ENCODE results near the gene ULK3.

ULK3 gene

DNA sequence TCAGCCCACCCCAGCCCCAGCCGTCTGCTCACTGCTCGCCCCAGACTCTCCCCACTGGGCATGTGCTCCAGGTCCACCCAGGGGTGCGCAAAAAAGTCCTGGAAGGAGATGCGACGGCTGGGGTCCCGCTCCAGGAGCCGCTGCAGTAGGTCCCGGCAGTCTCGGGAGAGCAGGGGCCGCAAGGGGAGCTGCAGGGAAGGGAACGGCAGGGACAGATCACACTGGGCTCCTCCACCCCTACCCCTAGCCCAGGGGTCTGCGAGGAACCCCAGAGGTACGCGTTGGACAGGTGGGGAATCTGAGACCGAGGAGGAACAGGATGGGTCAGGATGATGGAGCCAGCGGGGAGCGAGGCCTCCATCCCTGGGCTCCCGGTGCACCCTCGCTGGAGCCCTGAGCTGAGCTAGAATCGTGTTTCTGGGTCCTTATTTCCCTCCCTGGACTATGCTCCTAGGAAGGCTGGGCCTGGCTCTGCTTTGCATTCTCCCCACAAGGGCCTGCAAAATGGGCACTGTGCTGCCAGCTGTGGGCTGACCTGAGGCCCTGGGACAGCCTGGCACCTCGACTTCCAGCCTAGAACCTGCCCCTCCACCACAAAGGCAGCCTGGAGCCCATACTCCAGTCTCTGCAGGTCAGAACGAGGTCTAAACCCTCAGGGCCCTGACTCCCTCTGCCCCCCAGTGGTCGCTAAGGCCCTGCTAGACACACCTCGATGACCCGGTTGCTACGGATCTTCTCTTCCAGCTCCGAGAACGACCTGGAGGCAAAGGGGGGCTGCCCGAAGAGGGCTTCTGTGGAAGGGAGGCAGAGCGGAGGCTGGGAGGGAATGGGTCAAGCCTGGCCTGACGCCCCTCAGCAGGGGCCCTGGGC lies 3.2 kb downstream of the ULK3 start:
- no peak for FAIRE-seq

DNA sequence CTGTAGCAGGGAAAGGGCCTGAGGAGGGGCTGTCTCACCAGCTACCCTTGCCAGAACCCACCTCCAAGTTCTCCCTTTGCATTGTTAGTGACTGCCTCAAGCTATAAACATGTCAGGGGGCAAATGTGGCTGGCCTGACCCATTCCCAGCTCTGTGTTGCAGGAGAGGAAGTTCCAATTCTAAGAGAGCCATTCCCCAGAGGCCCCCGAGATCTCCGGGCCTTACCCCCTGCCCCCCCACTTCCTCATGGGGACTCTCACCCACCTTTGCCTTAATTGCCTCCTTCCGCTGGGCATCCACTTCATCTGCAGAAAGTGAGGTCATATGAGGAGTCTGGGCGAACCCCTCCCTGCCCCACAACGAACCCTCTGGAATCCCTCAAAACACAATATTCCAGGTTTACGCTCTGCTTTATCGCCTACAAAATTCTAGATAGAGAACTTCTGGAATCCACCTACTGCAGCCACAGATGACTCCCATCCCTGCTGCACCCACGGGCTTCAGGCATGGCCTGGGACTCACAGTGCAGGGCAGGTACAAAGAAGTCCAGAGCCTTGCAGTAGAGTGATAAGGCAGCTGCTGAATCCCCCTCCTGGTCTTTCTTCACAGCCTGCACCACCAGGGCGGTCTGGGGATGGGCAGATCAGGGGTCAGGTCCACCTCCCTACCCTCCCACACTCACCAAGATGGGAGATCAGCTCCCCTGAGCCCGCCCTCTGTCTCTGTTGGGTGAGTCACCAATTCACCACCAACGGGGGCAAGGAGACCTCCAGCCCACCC lies 4.0 kb downstream of the ULK3 start:
- FAIRE-seq, result no peak

- no peak for FAIRE-seq
These were observed 4.8 kb downstream of the ULK3 start for GRCh38 chr15:74838137-74838516.

- no peak for FAIRE-seq
These were observed 5.3 kb downstream of the ULK3 start for GRCh38 chr15:74837482-74838136.

GRCh38 chr15:74836846-74837245 lies 6.1 kb downstream of the ULK3 start:
- no peak for FAIRE-seq

GRCh38 chr15:74835312-74835823 lies 7.6 kb downstream of the ULK3 start:
- FAIRE-seq, result no peak

GRCh38 chr15:74833376-74834107 lies 9.4 kb downstream of the ULK3 start:
- FAIRE-seq, result no peak

DNA sequence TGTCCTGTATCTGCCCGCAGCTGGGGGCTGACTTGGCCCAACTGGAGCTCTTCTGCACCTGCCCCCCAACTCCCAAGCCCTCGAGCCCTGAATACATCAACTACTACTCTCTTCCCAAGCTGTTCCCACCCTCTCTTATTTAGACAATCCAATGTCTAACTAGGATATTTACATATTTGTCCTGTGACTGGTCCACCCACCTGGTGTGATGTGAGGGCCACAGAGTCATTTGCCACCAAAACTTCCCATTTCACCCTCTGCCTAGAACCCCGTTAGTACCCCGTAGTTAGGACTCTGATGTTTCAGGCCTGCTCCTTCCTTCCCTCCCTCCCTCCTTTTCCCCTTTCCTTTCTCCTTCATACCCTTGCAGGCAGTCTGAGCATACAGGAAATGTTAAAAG lies 10.1 kb downstream of the ULK3 start:
- no peak for FAIRE-seq

DNA sequence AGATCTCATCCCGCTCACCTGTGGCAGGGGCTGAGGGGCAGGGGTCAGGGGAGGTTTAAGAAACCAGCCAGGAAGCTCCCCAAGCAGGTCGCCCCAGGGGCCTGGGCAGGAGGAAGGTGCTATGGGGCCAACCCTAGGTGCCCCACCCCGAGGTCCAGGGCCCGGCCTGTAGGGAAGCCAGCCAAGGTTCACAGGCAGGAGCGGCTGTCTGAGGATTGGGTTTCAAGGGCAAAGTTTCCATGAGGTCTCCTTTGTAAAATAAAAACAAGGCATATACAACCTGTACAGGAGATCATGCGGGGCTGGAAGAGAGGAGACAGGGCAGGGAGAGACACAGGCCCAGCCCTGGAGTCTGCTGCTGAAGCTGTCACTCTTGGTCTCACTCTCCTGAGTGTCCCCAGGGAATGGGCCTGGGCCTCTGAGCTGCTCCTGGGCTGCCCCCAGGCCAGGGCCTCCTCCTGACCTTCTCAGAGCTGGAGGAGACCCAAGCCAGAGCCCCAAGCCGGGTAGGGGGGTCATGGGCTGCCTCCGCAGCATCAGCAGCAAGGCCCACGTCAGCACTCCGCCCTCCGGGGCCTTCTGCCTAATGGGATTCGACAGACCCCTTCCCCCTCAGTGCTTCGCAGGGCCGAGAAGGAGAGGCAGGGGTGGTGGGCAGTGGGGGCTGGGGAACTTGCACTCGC lies 11.0 kb downstream of the ULK3 start:
- FAIRE-seq, result no peak

DNA sequence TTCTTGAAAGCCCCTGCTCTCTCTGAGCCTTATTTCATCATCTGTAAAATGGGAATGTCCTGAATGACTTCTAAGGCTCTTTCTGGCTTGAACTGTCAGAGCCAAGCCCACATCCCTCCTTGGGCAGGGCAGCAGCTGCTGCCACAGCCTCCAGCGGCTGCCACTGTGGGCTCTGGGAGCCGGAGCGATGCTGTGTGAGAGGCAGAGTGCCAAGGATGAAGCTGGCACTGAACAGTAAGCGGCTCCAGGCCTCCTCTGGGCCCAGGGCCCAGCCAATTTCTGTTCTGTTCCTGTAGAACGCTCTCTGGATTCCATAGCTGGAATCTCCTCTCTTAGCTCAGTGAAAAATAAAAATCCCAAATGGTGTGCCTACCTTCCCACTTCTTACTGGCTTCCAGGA lies 12.1 kb downstream of the ULK3 start:
- no peak for FAIRE-seq

GRCh38 chr15:74829991-74830390 lies 13.0 kb downstream of the ULK3 start:
- FAIRE-seq, result no peak

GRCh38 chr15:74829486-74829885 lies 13.5 kb downstream of the ULK3 start:
- no peak for FAIRE-seq

DNA sequence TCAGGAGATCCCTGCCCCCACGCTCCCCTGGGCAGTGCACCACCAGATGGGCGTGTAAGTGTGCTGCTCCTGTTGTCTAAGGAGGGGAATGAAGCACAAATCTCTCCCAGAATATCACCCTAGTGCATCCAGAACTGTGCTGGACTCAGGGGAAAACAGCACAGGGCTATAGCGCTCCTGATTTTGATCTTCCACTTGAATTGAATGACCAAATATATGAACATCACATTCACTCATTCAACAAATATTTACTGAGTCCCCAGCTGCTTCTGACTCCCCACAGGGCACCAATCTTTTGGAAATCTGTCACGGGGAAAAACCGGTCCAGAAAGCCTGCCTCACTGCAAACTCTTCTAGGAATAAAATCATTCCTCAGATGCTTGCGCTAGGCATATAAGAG lies 14.1 kb downstream of the ULK3 start:
- FAIRE-seq, result no peak

GRCh38 chr15:74827614-74828013 lies 15.3 kb downstream of the ULK3 start:
- FAIRE-seq, result no peak

GRCh38 chr15:74826921-74827320 lies 16.0 kb downstream of the ULK3 start:
- FAIRE-seq, result no peak

DNA sequence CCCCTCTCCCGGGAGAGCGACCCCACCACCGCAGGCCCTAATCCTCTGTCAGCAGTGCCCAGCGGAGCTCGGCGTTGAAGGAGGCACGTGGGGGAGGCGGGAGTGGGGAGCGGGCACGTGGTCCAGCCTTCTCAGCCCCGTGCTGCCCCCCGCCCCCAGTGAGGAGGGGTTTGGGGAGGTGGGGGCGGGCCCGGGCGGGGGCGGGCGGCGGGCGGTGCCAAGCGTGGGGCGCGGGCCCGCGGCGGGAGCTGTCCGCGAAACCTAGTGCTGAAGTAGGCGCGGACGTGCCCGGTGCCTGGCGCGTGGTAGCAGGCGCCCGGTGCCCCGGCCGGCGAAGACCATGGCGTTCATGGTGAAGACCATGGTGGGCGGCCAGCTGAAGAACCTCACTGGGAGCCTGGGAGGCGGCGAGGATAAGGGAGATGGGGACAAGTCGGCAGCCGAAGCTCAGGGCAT lies 16.6 kb downstream of the ULK3 start, which contains the start of gene CPLX3:
CPLX3 (plus strand) TSS at position 264 of the 456 bp plus-strand sequence; CDS start at position 341, 77 bp downstream.
- no peak for FAIRE-seq

DNA sequence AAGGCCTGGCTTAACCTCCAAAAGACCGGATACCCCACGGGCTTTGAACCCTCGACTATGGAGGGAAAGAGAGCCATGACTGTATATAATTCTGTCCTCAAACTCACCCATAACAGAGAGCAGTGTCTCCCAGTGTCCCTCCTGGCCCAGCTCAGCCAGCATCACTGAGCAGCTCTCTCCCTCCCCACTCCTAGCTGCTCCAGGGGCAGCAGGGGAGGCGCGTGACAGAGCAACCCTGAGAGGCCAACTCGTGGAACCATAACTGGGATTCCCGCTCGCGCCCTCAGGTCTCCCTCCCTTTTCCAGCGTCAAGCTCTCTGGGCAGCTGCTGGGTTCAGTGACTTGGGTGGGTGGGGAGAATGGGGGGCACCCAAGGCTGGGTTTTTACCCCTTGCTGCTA lies 17.1 kb downstream of the ULK3 start:
- FAIRE-seq, result no peak

DNA sequence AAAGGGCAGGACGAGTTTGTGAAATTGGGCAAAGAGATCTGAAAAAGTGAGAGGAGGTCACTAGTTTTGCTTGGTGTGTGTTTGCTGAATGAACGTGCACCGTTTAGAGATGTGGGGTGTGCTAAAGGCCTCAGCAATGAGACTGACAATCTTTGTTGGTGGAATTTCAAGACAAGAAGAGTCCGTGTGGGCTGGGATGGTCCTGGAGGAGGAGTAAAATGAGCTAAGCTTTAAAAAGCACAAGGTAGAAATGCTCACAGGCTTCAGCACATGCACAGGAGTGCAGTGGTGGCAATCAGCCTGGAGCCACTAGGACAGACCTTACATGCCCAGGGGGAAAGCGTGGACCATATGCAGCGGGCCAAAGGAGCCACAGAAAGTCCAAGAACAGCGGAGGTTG lies 18.0 kb downstream of the ULK3 start:
- no peak for FAIRE-seq

GRCh38 chr15:74823324-74823723 lies 19.6 kb downstream of the ULK3 start:
- FAIRE-seq, result no peak

DNA sequence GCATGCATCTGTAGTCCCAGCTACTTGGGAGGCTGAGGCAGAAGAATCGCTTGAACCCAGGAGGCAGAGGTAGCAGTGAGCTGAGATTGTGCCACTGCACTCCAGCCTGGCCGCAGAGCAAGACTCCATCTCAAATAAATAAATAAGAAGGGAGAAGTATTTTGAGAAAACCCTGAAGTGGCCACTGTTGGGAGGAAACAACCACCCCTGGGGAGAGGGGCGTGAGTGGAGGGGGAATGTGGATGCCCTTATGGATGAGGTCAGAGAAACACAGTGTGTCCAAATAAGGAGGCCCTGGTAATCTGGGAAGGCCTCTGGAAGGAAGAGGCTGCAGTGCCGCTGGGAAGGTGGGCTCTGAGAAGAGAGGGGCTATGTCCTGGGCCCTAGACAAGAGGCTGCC lies 20.7 kb downstream of the ULK3 start:
- FAIRE-seq, result no peak

DNA sequence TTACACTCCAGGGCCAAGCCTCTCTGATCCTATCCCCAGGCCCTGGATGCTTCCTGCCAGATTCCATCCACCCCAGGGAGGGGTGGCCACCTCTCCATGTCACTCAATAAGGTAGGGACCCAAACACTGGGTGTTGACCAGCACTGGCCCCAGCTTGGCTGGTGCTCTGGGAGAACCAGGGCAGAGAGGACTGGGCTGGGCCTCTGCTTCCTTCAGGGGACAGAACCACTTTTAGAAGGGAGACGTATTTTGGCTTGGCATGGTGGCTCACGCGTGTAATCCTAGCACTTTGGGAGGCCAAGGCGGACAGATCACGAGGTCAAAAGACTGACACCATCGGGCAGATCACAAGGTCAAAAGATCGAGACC lies 21.2 kb downstream of the ULK3 start:
- FAIRE-seq, result no peak
